Endothelial cell of hepatic sinusoid (primary cell): ENCODE data around the gene CACNA1C.

Experiments
- in situ Hi-C: cut with HindIII; loops from 2 replicates; pipeline ENCODE4 v1.10.0; 2017; ENCODE audit warnings: low sequenced_read_pairs

The CACNA1C gene

DNA sequence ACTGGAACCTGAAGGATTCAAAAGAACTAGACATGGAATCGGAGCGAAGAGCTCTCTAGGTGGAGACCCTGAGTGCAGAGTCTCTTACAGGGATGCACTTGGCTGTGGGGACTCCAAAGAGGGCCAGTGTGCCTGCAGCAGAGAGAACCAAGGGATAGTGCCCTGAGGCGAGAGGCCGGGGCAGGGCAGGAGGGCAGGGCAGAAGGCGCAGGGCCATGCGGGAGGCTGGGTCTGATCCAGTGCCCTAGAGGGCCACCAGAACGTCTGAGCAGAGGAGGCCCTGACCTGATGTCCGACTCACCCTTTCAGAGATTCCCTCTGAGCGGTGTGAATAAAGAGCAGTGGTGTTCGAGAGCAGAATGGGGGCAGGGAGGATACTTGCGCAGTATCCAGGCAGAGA is 536.6 kb downstream of the CACNA1C start:
- in situ Hi-C loops = no loop called here

DNA sequence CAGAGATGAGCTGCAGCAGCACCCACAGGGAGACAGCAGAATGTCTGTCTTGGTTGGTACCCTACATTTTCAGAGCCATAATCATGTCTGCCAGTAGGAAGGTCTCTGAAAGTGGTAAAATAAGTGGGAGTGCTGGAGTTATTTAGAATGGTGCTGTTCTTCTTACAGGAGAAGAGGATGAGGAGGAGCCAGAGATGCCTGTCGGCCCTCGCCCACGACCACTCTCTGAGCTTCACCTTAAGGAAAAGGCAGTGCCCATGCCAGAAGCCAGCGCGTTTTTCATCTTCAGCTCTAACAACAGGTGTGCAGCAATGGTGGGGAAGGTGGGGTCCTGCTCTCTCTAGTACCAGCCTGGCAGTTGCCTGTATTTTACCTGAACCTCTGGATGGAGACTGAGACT is 540.3 kb downstream of the CACNA1C start:
- in situ Hi-C loops = no loop called here

DNA sequence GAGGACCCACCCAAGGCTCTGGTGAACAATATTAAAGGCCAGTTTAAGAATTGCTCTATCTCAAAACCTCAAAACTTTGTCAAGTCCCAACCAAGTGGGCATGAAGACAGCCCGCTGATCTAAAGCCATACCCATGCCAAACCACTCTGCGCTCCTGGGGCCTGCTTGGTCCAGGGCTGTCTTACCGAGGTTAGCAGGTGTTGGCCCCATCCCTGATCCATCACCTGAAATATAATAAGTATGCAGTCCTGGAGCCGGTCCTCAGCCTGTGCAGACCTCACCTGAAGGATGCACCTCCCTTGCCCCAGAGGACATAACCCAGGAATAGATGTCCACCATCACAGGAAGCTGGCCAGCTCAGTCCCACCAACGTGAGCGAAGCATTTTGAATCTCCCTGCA is 543.7 kb downstream of the CACNA1C start:
- in situ Hi-C loops = no loop called here

DNA sequence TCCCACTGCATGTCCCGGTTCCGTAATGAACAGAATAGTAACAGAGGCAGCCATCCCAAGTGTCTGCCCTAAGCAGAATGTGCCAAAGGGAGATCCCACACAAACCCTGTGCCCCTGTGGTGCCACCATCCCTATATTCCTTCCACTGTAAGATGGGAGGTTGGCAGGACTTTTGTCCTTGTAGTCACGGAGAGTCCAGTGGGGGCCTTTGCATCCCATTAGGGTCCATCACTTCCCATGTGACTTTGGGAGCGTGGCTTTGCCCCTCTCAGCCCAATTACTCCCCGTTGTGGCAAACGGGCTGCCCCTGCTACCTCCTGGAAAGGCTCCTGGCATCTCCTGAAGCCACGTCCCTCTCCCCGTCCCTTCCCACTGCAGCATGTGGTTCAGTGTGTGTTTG is 552.5 kb downstream of the CACNA1C start:
- in situ Hi-C loops = no loop called here

DNA sequence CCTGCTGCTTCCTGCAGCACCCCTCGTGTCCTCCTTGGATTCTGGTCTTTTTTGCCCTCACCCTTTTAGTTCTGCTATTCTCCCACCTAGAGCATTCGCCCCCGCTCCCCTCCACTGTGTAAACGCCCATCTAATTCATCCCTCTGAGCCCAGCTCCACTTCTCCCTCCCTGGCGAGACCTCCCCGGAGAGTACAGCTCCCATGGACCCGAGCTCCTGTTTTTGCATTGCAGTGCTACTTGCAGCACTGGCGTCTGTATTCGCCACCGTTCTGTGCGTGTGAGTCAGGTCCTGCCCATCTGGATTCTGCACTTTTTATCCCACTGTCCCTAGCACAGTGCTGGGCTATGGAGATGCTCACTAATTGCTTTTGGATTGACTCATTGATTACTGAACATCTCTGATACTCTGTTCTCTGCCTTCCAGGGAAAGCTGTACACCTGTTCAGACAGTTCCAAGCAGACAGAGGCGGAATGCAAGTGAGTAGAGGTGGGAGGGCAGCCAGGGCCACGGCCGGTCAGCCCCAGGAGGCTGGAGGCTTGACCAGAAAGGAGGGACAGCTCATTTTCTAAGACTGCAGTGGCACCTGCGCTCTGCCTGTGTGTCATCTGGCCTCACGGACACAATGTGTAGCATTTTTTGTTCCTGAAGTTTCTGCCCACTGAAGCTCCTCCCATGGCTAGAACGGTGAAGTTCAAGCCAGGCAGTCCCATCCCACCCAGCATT is 553.6 kb downstream of the CACNA1C start:
- in situ Hi-C loops = no loop called here

DNA sequence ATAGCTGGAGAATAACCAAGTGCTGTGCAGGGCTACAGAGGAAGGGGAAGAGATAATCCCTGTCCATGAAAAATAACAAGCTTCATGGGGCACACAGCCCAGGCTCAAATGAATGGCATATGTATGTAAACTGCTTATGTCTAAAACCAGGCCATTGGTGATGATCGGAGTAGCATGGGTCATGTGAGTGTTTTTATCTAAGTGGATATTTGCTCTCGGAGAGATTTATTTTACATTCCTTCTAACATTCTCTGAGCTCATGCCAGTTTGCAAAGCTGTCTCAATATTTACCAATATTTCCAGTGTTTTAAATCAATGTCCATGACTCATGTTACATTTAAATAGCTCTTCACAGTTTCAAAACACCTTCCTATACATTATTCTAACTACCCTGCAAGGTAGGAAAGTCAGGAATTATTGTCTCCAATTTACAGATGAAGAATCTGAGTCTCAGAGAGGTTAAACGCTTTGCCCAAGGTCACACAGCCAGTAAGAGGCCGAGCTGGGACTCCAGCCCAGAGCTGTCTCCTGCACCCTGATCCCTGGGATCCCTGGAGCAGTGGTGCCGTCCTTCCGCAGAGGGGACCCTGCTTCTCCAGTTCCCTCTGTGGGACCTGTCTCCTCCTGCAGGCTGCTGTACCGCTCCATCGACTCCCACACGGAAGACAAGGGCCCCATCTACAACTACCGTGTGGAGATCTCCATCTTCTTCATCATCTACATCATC is 555.3 kb downstream of the CACNA1C start:
- in situ Hi-C loops = no loop called here

DNA sequence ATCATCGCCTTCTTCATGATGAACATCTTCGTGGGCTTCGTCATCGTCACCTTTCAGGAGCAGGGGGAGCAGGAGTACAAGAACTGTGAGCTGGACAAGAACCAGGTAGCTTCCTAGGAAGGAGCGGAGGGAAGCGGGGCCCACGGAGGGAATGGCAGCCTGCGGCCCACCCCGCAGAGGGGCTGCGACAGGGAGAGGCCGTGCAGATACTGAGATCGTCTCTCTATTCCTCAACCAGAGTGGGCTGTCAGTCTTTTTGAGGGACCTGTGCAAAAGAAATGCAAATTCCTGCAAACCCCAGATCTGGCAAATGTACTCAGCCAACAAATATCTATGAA is 555.8 kb downstream of the CACNA1C start:
- in situ Hi-C loops = no loop called here

DNA sequence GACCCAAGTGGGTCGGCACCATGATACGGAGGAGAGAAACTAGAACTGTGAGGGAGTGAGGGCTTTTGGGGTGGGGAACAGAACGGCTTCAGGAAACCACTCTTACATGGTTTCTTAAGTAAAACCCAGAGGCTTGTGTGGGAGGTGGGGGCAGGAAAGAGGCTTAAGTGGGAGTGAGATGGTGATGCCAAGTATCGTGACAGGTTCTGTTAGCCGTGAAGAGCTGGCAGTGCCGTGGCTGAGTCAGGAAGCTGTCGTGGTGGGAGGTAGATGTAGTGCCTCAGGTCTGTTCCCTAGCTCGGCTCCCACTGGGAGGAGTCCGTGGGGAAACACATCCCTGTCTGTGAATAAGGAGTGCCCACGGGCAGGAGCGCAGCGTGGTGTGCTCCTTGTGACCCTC is 556.2 kb downstream of the CACNA1C start:
- in situ Hi-C loops = no loop called here

DNA sequence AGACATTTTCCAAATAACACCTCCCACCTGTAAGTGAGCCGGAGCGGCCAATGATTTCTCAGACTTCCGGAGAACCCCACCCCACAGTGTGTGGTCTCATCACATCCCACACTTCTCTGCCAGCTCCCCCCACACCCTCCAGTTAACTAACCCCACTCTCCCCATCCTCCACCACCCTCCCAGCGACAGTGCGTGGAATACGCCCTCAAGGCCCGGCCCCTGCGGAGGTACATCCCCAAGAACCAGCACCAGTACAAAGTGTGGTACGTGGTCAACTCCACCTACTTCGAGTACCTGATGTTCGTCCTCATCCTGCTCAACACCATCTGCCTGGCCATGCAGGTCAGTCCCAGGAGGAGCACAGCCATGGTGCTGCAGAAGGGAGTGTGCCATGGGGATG is 557.6 kb downstream of the CACNA1C start:
- in situ Hi-C loops = no loop called here

DNA sequence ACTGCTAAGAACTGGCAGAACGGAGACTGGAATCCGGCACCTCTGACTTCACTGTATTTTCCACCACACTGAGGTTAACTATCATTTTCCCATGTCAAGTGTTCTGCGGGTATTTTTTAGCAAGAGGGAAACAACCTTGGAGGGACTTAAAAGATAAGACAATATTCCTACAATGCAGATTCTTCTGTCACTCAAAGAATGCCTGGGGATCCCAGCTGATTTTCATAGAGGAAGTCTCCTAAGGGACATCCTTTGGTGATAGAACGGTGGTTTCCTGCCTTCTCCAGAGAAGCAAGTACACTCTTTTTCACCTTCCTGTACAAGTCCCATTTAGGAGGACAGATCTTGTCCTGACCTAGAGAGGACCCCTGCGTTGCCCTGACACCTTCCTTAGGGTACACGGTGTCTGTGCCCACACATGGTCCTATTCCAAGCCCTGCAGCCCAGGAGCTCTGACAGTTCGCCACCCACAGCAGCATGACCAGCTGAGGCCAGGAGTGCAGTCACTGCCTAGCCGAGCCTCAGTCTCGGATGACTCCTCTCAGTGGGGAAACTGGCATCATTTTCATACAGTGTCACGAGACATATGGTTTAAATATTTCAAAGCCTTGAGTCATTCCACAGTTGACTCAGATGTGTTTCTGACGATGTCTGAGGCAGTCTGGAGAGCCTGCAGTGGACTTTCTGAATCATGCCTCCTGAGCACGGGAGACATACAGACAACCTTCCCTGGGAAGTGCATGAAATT is 560.7 kb downstream of the CACNA1C start:
- in situ Hi-C loops = no loop called here

DNA sequence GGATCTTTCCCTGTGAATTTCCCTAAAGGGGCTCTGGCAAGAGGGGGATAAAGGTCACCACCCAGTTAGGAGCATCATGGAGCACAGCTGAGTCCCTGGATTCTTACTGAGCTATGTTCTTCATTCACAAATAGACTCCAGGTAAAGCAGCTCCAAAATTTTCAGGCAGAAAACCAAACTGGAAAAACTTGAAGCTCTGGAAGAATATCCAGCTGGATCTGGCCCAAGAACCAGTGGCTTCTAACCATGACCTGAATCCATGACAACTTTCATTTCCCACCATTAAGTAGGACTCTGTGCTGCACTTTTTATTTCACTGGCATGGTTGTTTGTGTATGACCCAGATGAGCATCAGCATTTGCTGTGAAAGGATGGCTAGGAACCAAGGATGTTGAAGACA is 561.6 kb downstream of the CACNA1C start:
- in situ Hi-C loops = no loop called here

DNA sequence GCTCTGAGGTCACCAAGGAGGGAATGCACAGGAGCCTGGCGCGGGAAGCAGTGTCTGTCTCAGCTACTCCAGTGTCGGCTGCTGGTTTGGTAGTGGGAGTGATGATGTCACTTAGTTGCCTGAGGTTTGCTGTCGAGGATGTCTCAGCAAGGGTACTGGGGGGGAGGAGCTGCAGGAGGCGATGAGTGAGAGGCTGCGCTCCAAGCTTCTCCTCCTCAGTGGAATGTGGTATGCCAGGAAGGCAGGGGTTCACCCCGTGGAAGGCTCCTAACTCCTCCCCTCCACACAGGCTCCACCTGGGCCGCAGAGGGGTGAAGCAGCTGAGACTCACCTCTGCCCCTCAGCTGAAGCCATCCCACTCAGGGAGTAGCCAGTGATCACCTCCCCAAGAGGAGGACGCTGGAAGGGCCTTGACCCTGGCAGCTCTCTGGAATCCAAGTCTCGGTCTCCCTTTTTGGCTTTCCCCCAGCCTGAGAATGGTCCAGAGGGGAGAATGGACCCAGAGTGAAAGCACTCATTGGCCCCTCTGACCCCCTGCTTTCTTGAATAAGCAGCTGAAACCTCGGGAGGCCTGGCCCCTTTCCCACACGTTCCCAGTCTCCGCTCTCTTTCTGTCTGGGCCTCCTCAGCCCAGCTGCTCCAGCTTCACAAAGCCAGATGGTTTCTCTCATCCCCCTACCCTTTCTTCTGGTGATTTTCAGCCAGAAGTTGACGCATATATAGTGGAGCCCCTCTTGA is 563.0 kb downstream of the CACNA1C start:
- in situ Hi-C loops = no loop called here

DNA sequence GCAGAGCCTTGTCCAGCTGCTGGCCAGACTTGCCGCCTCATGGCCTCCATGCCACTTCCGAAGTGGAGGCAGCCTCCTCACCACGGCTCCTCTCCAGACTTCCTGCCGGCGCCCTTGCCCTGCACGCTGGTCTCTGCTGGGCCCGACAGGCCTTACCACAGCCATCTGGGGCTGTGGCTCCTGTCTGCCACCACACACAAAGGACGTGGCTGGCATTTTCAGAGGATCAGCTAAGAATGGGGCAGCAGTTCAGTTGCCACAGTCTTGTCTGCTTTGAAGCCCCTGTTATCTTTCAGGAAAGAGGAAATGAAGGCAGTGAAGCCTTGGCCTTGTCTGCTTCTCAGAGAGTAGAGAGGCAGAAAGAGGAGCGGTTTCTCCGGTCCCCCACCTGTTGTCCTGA is 564.0 kb downstream of the CACNA1C start:
- in situ Hi-C loops = no loop called here

DNA sequence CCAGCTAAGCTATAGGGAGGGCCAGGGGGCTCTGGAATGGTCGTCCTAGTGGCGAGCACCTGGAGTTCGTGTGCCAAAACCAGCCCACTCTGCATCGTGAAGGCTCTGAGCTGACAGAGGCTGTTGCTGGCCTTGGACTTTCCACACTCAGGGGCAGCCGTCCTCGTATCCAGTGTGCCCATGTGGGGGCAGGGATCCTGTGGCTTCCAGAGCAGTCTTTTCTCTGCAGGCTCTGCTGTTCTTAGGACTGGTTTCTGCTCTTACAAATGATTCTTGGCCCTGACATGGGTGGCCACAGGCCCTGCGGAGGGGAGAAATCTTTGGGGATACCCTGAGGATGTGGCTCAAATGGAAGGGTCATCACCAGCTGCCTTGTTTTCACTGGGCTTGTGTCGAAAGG is 564.6 kb downstream of the CACNA1C start:
- in situ Hi-C loops = no loop called here

DNA sequence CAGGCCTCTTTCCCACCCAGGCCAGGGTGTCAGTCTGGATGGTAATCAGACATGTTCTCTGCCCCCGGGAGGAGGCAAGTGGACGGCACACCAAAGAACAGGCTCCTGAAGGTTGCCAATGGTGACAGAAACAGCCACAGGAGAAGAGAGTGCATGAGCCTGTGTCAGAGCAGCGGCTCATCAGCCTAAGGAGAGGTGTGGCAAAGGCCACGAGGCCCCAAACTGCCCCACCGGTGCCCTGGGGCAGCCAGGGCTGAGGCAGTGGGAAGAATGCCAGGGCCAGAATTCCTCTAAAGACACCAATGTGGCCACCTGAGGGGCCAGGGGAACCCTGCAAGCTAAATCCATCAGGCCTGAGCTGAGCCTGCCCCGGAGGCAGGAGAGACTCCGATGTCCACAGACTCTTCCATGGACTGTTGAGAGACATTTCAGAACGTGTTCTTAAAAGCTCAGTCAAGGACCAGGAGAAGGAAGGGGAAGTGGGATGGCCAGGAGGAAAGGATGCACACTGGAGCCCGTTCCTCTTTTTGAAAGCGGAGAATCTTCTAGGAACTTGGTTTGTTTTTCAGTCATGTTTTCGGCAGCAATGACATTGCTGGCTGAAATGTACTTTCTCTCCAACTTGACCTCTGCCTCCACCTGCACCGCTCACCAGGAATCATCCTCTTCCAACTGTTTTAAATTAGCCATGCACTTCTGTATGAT is 565.7 kb downstream of the CACNA1C start:
- in situ Hi-C loops = no loop called here

DNA sequence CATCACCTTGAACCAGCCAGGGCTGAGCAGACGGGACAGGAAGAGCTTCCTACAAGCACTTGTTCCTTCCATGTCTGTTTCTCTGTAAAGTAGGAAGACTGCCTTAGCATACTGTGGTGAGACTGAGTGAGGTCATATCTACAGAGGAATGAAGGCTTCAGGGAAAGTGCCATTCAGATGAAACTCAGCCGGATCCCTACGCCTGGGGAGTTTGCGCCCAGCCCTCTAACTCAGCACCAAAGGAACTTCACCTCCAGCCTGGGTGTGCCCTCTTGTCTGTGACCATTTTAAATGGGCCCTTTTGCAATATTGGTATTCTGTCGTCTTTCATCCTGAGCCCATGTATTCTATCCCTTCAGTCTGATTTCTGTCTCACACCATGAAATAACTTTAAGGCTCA is 566.3 kb downstream of the CACNA1C start:
- in situ Hi-C loops = no loop called here

DNA sequence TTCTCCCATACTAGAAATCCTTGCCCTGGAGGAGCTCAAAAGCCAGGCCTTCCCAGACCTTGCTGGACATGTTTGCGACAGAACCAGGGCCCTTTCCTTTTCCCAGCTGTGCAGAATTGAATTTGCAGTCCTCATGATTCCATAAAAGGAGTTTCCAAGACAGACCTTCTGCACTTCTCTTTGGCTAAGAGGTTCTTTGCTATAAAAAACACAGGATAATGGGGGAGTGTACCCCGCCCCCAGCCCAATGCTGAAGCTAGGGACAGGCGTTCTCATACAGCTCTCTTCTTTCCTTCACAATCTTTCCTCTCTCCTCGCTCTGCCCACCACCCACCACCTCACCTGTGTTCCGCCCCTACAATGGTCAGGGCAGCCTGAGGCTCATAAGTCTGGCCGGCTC is 569.7 kb downstream of the CACNA1C start:
- in situ Hi-C loops = no loop called here

DNA sequence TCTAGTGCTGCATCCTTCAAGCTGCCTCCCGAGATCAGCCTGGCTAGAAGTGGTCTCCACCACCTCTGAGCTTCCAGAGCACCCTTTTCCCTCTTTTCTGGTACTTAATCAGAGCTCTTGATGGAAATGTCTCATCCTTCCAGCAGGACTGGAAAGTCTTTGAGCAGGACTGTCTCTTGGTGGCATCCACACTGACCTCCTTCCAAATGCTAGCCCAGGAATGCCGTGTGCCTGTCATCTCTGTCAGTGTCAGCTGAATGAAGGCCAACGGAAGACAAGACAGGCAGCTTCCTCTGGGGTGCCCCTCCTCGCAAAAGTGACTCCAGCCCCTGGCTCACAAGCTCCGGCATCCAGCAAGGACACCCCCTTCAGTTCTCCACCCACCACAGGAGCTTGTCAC is 570.7 kb downstream of the CACNA1C start:
- in situ Hi-C loops = no loop called here

DNA sequence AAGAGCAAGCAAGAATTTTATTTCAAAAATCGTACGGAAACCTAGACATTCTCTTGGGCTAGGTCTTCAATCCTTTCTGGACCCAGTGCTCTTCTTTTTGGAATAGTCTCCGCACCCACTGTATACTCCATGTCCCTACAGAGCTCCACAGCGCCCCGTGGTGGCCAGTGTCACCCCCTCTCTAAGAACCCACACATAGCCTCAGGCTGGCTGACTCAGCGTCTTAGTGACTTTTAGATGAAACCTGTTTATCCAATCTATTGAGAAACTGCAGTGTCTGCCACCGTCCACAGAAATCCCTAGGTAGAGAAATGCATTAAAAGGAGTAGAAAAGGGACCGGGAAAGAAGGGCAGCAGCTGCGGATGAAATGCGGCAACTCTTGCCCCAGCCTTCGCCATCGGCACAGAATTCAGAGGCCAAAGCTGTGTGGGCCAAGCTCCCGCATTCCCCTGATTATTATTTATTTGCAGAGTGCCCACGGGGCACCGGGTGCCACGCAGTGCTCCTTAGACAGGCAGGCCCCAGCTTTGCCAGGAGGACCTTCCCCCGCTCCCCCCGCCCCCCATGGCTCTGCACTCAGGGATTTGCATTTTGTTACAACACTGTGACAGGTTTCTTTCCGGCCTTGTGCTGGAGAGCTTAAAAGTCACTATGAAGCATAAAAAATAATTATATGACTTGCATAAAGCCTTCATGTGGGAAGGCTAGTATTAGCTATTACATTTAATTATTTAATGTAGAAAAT is 571.9 kb downstream of the CACNA1C start:
- in situ Hi-C loops = no loop called here

DNA sequence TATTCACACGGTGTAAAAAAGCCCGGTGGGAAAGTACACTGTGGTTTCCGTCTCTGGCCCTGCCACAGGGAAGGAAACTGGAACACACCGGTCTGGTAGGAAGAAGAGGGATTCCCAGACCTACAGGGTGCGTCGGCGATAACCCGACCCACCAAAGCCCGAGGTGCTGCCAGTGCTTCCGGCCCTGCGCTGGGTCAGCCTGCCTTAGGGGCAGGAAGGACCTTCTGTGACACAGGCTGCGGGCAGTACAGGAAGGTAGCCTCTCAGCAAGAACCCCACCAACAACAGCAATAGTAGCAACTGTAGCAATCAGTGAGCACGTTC is 572.5 kb downstream of the CACNA1C start:
- in situ Hi-C loops = no loop called here
